Measurements from ENCODE around the gene FCRLA.
"Not testable (repeated sequence)": the region's sequence is repeated elsewhere in the genome, so short reads cannot be mapped to it uniquely, and the experiment has no call there.

FCRLA gene
- 0.79 to 6.5 (median 2.0) reads per million in 17 experiments for total RNA-seq

DNA sequence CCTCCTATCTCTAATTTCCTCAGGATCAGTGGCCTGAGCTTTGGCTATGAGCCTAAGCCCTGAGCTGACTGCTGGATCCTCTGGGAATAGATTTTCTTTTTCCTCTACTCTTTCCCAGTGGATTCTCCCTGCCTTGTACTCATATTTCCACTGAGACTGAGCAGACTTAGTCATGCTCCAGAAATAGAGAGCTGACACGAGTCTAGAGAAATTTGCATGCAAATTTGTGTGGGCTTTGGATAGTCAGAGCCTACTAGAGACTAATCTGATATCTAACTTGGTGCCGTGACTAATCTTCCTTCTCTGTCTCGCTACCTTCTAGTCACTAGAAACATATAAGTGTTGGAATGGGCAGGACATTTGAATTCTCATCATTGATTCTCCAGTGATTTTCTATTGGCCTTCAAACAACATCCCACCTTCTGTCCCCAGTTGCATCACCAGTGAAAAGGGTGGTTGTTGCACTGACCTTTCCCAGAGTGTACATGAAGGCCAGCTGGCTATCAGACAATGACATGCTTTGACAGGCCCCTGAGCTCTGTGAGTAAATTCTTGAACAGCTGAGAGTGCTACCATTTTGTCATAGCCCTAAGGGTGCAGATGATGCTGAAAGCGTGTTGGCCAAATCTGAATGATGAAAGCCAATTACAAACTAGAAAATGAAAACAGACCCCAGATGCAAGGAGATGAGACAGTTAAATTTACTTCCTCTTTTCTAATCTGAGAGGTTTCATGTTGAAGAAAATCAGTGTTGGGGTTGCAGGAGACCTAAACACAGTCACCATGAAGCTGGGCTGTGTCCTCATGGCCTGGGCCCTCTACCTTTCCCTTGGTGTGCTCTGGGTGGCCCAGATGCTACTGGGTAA is at the start of gene FCRLA:
TSS of gene FCRLA (plus strand) at position 748 of the 866 bp plus-strand sequence. CDS start at position 784, 36 bp downstream.
- peak; percentile 51 to 82 (median 70) for DNase-seq

DNA sequence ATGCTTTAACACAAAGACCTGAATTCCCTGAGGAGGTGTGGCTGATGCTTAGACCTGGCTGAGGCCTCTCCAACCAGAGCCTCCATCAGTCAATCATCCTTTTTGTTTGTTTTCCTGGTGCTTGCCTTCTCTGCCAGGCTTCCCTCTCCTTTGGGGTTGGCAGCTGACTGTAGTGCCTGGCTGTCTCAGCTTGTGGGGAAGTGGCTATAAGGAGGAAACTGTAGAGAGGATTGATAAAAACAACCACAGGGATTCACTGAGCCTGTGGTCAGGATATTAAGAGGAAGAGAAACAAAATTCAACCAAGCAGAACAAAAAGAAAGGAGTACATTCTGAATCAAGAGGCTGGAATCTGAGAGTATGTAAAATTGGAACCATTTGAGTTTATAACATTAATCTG is 48.5 kb upstream of the FCRLA start:
- not testable (repeated sequence) for DNase-seq

DNA sequence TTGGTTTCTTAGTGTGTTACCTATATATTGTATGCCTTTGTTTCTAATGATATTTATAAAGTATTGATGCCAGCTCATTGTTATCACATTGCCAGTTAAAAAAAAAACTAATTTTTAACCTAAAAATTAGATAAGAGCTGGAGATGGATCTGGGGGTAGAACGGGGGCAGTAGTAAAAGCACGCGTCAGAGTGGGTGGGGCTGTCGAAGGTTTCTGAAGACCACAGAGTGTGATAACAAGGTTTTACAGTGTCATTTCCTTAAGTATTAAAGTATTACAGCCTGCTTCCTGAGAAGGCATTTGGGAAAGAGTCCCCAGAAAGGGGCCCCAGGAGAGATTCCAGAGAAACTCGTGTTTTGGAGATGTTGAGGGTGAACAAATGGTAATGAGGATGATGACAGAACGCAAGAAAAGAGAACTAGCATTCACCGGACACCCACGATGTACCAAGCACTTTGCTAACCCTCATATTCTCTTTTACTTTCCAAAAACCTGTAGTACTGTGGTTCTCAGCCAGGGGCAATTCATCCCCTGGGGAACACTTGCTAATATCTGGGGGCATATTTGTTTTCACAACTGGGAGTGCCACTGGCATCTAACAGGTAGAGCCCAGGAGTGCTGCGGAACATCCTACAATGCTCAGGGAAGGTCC is 45.2 kb upstream of the FCRLA start:
- DNase-seq: not testable (repeated sequence)

- not testable (repeated sequence) for DNase-seq
Measured at GRCh38 chr1:161662684-161663339, 44.2 kb upstream of the FCRLA start, which contains the start of gene FCGR2B. TSS of gene FCGR2B (plus strand) at chr1:161663143. CDS start at chr1:161663242, 99 bp downstream.

DNA sequence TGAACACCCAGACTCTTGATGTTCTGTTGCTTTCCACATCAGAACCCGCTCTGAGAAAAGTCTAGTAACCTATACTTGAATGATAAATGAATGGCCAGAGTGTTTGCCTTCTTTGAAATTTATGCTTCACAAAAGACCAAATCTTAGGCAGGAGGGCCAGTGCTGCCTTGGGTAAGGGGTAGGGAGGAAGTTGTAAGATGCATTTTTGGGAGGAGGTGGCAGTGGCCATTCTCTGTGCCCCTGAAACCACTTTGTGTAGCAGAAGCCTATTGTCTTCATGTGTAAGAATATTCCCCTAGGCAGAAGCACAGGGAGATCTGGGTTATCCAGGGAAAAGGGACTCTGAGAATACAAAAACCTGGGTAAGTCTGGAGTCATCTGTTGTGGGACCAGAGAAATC is 43.5 kb upstream of the FCRLA start:
- DNase-seq: not testable (repeated sequence)

DNA sequence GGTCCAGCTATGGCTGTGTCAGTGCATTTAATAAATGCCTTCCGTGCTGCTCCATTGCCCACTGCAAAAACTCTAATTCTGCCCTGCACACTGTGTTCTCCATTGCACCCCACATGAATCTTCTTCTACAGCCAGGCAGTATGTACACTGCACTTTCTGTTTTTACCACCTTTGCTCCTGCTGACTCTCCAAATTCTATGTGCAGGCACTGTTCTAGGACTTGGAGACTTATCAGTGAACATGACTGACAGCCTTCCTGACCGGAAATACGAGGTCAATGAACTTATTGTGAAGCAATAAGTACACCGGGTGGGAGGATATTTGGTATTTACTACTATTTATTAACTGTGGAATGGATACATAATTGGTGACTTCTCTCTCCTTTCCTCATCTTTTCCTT is 42.3 kb upstream of the FCRLA start:
- DNase-seq: not testable (repeated sequence)

- DNase-seq: peak in 2 of 4 experiments; percentile 29 to 31
Measured at GRCh38 chr1:161671045-161672020, 35.7 kb upstream of the FCRLA start.

DNA sequence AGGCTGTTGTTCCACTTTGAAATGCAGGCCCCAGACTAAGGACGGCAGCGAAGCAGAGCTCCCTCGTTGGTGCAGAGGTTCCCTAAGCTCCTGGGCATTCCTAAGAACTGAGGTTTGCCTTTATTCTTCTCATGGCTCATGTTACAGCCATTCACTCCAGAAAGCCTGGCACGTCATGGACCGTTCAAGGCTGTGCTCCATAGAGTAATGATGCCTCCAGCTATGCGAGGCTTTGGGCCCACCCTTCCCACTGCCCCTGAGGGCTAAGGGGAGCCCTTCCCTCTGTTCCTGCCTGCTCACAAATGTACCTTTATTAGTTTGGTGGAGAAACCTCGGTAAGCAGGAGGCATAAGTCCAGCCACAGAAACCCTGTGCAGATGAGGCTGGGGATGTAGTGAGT is 33.6 kb upstream of the FCRLA start:
- not testable (repeated sequence) for DNase-seq

DNA sequence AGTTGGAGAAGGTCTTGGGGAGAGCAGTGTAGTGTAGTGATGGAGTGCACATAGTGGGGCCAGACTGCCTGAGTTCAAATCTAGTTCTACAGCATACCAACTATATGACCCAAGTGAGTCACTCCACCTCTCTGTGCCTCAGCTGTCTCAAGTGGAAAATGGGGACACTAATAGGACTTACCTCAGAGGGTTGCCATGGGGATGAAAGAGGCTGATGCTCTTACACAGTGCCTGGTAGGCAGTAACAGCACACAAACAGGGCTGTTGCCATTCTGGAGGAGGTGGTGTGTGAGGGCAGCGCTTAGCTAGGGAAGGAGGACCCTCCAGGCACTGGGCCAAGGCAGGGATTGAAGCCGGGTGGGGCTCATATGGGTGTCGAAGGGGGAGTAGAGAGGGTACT is 32.6 kb upstream of the FCRLA start:
- DNase-seq: not testable (repeated sequence)

- not testable (repeated sequence) for DNase-seq
Measured at GRCh38 chr1:161674908-161675307, 32.1 kb upstream of the FCRLA start.

GRCh38 chr1:161676441-161676840 is 30.6 kb upstream of the FCRLA start:
- DNase-seq: no peak

DNA sequence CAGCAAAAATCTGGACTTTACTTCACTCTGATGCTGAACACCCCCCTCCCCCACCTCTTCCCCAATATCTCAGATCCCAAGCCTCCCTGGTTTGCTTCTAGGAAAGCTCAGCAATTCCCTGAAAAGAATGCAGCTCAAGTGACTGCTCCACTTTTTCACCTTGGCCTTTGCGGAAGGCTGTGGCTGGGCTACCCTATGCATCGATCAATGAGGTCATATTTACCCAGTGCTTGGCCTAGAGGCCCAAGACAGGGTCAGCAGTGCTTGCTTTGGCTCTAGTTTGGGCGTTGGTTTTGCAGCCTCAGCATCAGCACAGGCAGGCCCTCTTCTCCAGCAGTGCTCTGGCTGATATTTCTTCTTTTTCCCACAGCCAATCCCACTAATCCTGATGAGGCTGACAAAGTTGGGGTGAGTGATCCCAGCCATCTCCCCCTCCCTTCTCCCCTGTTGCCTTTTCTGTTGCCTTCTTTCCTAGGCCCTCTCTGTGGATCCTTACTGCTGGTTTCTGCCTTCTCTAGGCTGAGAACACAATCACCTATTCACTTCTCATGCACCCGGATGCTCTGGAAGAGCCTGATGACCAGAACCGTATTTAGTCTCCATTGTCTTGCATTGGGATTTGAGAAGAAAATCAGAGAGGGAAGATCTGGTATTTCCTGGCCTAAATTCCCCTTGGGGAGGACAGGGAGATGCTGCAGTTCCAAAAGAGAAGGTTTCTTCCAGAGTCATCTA is 29.9 kb upstream of the FCRLA start:
- no peak for DNase-seq

- DNase-seq: peak; percentile 7 to 53 (median 31)
Measured at GRCh38 chr1:161678500-161678899, 28.5 kb upstream of the FCRLA start.

DNA sequence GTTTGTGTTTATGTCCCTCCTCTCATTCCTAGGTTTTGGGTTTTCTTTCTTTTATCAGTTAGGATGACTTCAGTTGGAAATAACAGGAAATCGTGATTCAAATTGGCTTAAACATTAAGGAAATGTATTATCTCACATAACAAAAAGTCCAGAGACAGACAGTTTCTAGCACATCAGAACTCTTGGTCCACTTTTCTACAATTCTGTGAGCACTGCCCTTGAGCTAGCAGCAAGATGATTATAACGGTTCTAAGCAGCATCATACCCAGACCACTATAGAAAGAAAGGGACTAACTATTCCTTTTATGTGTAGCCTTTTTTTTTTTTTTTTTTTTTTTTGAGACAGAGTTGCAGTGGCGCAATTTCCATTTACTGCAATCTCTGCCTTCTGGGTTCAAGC is 25.1 kb upstream of the FCRLA start:
- no peak for DNase-seq

DNA sequence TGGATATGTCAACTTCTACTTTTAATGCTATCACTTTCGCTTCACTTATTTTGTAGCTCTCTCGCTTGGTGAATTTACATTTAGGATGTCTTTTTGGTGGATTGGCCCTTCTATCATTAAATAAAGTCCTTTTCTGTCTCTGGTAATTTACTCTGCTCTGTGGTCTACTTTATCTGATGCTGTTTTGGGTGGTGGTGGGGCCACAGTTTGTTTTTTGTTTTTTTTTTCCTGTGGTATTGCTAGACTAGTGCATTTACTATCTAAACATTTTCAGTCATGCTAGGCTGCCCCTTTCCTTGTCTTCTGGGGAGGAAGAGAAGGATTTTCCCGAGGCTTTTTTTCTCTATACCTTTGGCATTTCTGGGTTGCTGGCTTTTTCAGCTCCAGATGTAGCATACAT is 18.1 kb upstream of the FCRLA start:
- DNase-seq: no peak

GRCh38 chr1:161691846-161692245 is 15.2 kb upstream of the FCRLA start:
- DNase-seq: no peak

- DNase-seq: not testable (repeated sequence)
Measured at GRCh38 chr1:161693020-161693712, 13.9 kb upstream of the FCRLA start.

- DNase-seq: not testable (repeated sequence)
Measured at GRCh38 chr1:161698302-161698701, 8.7 kb upstream of the FCRLA start.

- no peak for DNase-seq
Measured at GRCh38 chr1:161702250-161702649, 4.8 kb upstream of the FCRLA start.

DNA sequence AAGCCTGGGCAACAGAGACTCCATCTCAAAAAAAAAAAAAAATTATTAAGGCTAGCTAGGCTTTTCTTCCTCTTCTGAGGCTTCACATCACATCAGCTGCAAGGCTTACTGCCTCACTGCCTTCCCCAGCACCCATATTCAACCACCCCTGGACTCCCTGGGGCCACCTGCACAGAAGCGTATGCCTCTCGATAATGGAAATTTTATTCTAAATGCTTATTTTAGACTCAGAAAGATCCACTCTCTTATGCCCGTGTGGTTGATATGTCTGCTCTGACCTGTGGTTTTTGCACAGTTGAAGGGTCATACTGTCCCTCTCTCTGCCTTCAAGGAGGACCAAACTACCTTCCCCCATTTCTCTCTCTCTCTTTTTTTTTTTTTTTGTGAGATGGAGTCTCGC is 1.5 kb upstream of the FCRLA start:
- no peak for DNase-seq

- peak; percentile 48 to 78 (median 66) for DNase-seq
Measured at GRCh38 chr1:161706113-161706481, 932 bp upstream of the FCRLA start.

Measured in suppressor macrophage (primary cell).